ENCODE data around the gene GJC1.

DNA sequence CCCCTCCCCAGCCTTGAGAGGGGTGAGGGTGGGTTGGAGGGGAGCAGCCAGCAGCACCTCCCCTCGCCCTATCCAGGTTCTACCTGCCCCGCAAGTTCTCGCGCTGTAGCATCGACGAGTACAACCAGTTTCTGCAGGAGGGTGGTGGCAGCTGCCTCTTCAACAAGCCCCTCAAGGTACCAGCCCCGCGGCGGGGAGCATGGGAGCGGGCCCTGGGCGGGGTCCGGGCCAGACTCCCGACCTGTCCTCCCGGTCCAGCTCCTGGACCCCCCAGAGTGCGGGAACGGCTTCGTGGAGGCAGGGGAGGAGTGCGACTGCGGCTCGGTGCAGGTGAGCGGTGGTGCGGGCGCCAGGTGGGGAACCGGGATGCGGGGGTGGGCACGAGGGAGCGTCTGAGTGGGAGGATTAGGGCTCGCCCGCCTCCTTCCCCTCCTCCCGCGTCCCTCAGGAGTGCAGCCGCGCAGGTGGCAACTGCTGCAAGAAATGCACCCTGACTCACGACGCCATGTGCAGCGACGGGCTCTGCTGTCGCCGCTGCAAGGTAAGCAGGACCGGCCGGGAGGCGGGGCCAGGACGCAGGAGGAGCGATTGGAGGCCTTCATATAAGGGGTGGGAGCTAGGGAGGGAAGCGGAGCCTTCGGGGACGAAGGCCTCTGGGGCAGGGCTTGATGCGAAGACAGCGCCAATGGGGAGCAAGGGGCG, 54.8 kb downstream of the GJC1 start:
- TF ChIP-seq, protein P1, sequence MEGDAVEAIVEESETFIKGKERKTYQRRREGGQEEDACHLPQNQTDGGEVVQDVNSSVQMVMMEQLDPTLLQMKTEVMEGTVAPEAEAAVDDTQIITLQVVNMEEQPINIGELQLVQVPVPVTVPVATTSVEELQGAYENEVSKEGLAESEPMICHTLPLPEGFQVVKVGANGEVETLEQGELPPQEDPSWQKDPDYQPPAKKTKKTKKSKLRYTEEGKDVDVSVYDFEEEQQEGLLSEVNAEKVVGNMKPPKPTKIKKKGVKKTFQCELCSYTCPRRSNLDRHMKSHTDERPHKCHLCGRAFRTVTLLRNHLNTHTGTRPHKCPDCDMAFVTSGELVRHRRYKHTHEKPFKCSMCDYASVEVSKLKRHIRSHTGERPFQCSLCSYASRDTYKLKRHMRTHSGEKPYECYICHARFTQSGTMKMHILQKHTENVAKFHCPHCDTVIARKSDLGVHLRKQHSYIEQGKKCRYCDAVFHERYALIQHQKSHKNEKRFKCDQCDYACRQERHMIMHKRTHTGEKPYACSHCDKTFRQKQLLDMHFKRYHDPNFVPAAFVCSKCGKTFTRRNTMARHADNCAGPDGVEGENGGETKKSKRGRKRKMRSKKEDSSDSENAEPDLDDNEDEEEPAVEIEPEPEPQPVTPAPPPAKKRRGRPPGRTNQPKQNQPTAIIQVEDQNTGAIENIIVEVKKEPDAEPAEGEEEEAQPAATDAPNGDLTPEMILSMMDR (IDR thresholded peaks at IDR 0.05) = peak in 1 of 6 experiments; percentile 48
- TF ChIP-seq POLR2A (IDR thresholded peaks at IDR 0.05) = no peak

Data from esophagus squamous epithelium (tissue), 4 donors.